Heart right ventricle (tissue), 16 donors: ENCODE results near the gene ESYT2. TPM values are rescaled to one million over a fixed set of nuclear protein-coding genes. Genes with fewer than 3 reads are reported as not detected.

Source experiments
- ATAC-seq, 8 donors: fragments of 200-7000 bp; cut with Tn5 transposase; one replicate each; pipeline ENCODE4 v1.9.1; 2020; ENCODE audit warnings: mild to moderate bottlenecking in 8 of 8, moderate library complexity in 8 of 8, moderate number of reproducible peaks in 1 of 8
- DNase-seq, 2 donors: peaks; one replicate each; pipeline ENCODE4 v3.0.0-alpha.2; 2020
- H3K27ac ChIP-seq, 10 donors: fragments of 200-600 bp; sonication (generic) in 2 of 10; one replicate each; pipeline versions ENCODE4 v1.5.0 to v1.8.0; 2020 to 2022; ENCODE audit warnings: mild to moderate bottlenecking in 3 of 10
- H3K27me3 ChIP-seq, 7 donors: fragments of 200-600 bp; one replicate each; pipeline ENCODE4 v1.8.0; 2021 to 2022; ENCODE audit warnings: mild to moderate bottlenecking in 2 of 7
- H3K36me3 ChIP-seq, 9 donors: fragments of 200-600 bp; sonication (generic) in 1 of 9; one replicate each; pipeline versions ENCODE4 v1.5.0 to v1.8.0; 2020 to 2022; ENCODE audit warnings: mild to moderate bottlenecking in 2 of 9
- H3K4me1 ChIP-seq, 9 donors: fragments of 200-600 bp; sonication (generic) in 1 of 9; one replicate each; pipeline versions ENCODE4 v1.5.0 to v1.8.0; 2020 to 2022; ENCODE audit warnings: mild to moderate bottlenecking in 4 of 9
- H3K4me3 ChIP-seq, 10 donors: fragments of 200-600 bp; sonication (generic) in 2 of 10; one replicate each; pipeline versions ENCODE4 v1.5.0 to v1.8.0; 2020 to 2022; ENCODE audit warnings: mild to moderate bottlenecking in 7 of 10, moderate library complexity in 2 of 10
- H3K9me3 ChIP-seq, 11 donors: fragments of 200-600 bp in 10 of 11; sonication (generic) in 2 of 11; one replicate each; pipeline versions ENCODE4 v1.5.0 to v1.8.0; 2013 to 2022; ENCODE audit warnings: mild to moderate bottlenecking in 2 of 11, control low read depth in 1 of 11, moderate library complexity in 1 of 11
- CTCF ChIP-seq, 9 donors: fragments of 200-600 bp; sonication (generic) in 2 of 9; IDR thresholded peaks; one replicate each; pipeline versions ENCODE4 v1.5.0 to v1.8.0; 2021 to 2022; ENCODE audit warnings: antibody characterized with exemption in 9 of 9, mild to moderate bottlenecking in 5 of 9, moderate library complexity in 1 of 9
- WGBS, 2 donors: extraction: QIAGEN DNeasy Blood & Tissue Kit; methylation state at CpG; one replicate each; pipeline ENCODE4 v1.1.7; 2013; ENCODE audit warnings: inconsistent platforms in 1 of 2; 5-methylcytosine and 5-hydroxymethylcytosine counted together
- intact Hi-C, 10 donors: fragments of 100-400 bp; cut with DNase I; formaldehyde crosslinking; loops; one replicate each; pipeline versions ENCODE4 v1.11.1 to v1.14.2; 2022
- polyA plus RNA-seq, 2 donors: library from polyadenylated mRNA; stranded (reverse); fragments of 200-250 nt; gene quantifications; one replicate each; pipeline ENCODE4 v1.2.3, GENCODE V29; 2013
- total RNA-seq, 10 donors: library from RNA; stranded (reverse); fragmentation: NEBNext Ultra II Directional in 3 of 10; extraction: Animal tissue kit (Norgen Biotek cat#: 25700) in 3 of 10; gene quantifications; one replicate each; pipeline versions ENCODE4 v1.2.1 to v1.2.4, GENCODE V29; 2021 to 2023
- donor health status: Arrhythmogenic right ventricular cardiomyopathy.
- donor health status: ischemic (EF 13 %, LVEDD 7.1; RV severe dilation, severe dysfunction).
- donor health status: healthy with polysubstance abuse.
- donor health status: DM: no; HTN: yes; CAD: no.
- donor health status: DM: no; HTN: no; CAD: no.
- donor health status: ischemic (EF 25% LVEDD 6.9; RV normal size, moderate dysfunction).
- donor health status: ischemic (EF 25% LVEDD 5.7; RV mildly dilated, moderate dysfunction).
- donor health status: healthy.
- donor health status: DM: yes; HTN: yes; CAD: no.
- donor health status: Ischemic cardiomyopathy.
- donor health status: ischemic (EF 35%, LVEDD 5.7; RV mildly dilated, moderate dysfunction).
- donor health status: nonischemic (EF 11% LVEDD 7.7; RV severe dilation, severe dysfunction).
- donor health status: DM: yes; HTN: yes; CAD: no.
- donor health status: PGD.
- donor health status: ischemic (EF 29% LVEDD 5.4; RV normal size, mild dysfunction).
- donor health status: nonischemic (EF 23%, LVEDD 6.1; RV moderate dilation, normal function).

ESYT2 gene
- total and polyA plus RNA-seq, 12 donors: 18.9 to 79.2 (median 48.7) TPM

GRCh38 chr7:158811894-158812293 is 17.4 kb downstream of the ESYT2 start:
- DNase-seq: no peak
- no peak for TF ChIP-seq CTCF (IDR thresholded peaks at IDR 0.05)
- 66 to 70% methylated on average over 5 of the region's 5 CpGs for WGBS, 2 donors
- H3K4me1 ChIP-seq: peaks cover 14 to 83% (median 47%) of the 10 kb centered on the region in 9 donors
- ATAC-seq: peak; percentile 22 to 71 (median 42)
- H3K27me3 ChIP-seq: no peaks in the 10 kb centered on the region
- no peaks in the 10 kb centered on the region for H3K9me3 ChIP-seq
- H3K27ac ChIP-seq: peak overlapping the region; percentile 17 to 81 (median 60)
- H3K4me3 ChIP-seq: no peak overlapping the region
- H3K36me3 ChIP-seq: peaks cover 0 to 30% (median 0%) of the 10 kb centered on the region in 9 donors
- intact Hi-C loops: no loop called here

- H3K9me3 ChIP-seq: no peaks in the 10 kb centered on the region
- no peak overlapping the region for H3K4me3 ChIP-seq
- 84 to 92% methylated on average over 8 of the region's 8 CpGs for WGBS, 2 donors
- TF ChIP-seq CTCF (IDR thresholded peaks at IDR 0.05): no peak
- no peak for DNase-seq
- peak in 4 of 8 donors; percentile 17 to 53 (median 34) for ATAC-seq
- H3K27me3 ChIP-seq: no peaks in the 10 kb centered on the region
- H3K36me3 ChIP-seq: peaks cover 0 to 30% (median 0%) of the 10 kb centered on the region in 9 donors
- intact Hi-C loops: no loop called here
- H3K4me1 ChIP-seq: peaks cover 13 to 79% (median 42%) of the 10 kb centered on the region in 9 donors
- peak overlapping the region in 9 of 10 donors; percentile 51 to 81 (median 62) for H3K27ac ChIP-seq
These were observed 17.8 kb downstream of the ESYT2 start for GRCh38 chr7:158811461-158811860.

- DNase-seq (no peak), ATAC-seq (no peak)
- Histone ChIP-seq H3K4me1 (peaks cover 13 to 73% (median 40%) of the 10 kb centered on the region in 9 donors), H3K4me3 (no peak overlapping the region), H3K27ac (peak overlapping the region in 2 of 10 donors; percentile 62 to 81), H3K36me3 (peaks cover 0 to 35% (median 0%) of the 10 kb centered on the region in 9 donors), H3K9me3 (no peaks in the 10 kb centered on the region), H3K27me3 (no peaks in the 10 kb centered on the region)
- WGBS, 2 donors: 95 to 96% methylated on average over 5 of the region's 5 CpGs
- no peak for TF ChIP-seq CTCF (IDR thresholded peaks at IDR 0.05)
- intact Hi-C loops: no loop called here
These were observed 18.5 kb downstream of the ESYT2 start for GRCh38 chr7:158810846-158811245.

- no peak for ATAC-seq
- Histone ChIP-seq H3K4me3 (no peak overlapping the region), H3K36me3 (peaks cover 0 to 40% (median 0%) of the 10 kb centered on the region in 9 donors), H3K4me1 (peaks cover under 1 to 60% (median 27%) of the 10 kb centered on the region in 9 donors), H3K27me3 (no peaks in the 10 kb centered on the region), H3K9me3 (no peaks in the 10 kb centered on the region), H3K27ac (peak overlapping the region in 2 of 10 donors; percentile 16 to 24)
- 85 to 94% methylated on average over 1 of the region's 1 CpG for WGBS, 2 donors
- no peak for DNase-seq
- intact Hi-C loops: no loop called here
- TF ChIP-seq CTCF (IDR thresholded peaks at IDR 0.05): no peak
These were observed 19.7 kb downstream of the ESYT2 start for GRCh38 chr7:158809596-158809995.
